ENCODE results near the gene P2RY8.
"Not testable (repeated sequence)": the region's sequence is repeated elsewhere in the genome, so short reads cannot be mapped to it uniquely, and the experiment has no call there.

Gene P2RY8

GRCh38 chrX:1444561-1445500 lies 92.2 kb downstream of the P2RY8 start:
- no peak for DNase-seq (ENCODE audit: low read depth)

DNA sequence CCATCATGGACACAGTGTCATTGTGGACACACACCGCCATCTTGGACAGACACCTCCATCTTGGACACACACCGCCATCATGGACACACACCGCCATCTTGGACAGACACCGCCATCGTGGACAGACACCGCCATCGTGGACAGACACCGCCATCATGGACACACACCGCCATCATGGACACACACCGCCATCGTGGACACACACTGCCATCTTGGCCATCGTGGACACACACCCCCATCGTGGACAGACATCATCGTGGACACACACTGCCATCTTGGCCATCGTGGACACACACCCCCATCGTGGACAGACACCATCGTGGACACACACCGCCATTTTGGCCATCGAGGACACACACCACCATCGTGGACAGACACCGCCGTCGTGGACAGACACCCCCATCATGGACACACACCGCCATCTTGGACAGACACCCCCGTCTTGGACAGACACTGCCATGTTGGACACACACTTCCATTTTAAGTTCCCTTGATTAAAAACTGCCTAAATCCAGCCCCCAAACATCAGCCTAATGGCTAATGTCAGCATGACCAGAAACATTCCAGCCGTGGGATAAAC lies 93.4 kb downstream of the P2RY8 start:
- DNase-seq (ENCODE audit: low read depth), result no peak

DNA sequence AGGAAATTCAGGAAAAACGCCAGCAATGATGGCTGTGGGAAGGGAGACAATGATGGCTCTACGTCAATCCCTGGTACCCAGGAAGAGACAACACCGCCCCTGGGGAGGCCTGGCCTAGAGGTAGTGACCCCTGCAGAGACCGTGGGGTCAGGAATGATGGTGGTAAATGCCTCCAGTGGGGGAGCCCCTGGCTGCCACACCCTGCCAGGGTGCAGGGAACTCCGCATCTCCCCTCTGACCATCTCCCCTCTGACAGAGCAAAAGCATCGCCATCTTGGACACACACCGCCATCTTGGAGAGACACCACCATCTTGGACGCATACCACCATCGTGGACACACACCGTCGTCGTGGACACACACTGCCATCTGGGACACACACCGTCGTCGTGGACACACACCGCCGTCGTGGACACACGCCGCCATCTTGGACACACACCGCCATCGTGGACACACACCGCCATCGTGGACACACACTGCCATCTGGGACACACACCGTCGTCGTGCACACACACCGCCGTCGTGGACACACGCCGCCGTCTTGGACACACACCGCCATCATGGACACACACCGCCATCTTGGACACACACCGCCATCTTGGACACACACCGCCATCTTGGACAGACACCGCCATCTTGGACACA lies 94.1 kb downstream of the P2RY8 start:
- DNase-seq (ENCODE audit: low read depth), result no peak

- no peak for DNase-seq (ENCODE audit: low read depth)
These were observed 94.8 kb downstream of the P2RY8 start for GRCh38 chrX:1442016-1442665.

DNA sequence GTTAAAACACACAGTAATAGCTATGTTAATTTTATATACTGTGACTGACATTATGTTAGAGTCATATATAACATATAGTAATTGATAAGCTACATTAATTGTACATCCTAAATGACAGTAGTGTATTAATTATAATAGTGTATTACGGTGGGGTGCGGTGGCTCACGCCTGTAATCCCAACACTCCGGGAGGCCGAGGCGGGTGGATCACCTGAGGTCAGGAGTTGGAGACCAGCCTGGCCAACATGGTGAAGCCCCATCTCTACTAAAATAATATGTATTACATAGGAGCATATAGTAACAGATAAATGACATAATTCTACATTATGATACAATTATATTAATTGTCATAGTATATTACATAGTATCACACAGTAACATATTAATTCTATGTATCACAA lies 96.5 kb downstream of the P2RY8 start:
- DNase-seq (ENCODE audit: low read depth), result no peak

DNA sequence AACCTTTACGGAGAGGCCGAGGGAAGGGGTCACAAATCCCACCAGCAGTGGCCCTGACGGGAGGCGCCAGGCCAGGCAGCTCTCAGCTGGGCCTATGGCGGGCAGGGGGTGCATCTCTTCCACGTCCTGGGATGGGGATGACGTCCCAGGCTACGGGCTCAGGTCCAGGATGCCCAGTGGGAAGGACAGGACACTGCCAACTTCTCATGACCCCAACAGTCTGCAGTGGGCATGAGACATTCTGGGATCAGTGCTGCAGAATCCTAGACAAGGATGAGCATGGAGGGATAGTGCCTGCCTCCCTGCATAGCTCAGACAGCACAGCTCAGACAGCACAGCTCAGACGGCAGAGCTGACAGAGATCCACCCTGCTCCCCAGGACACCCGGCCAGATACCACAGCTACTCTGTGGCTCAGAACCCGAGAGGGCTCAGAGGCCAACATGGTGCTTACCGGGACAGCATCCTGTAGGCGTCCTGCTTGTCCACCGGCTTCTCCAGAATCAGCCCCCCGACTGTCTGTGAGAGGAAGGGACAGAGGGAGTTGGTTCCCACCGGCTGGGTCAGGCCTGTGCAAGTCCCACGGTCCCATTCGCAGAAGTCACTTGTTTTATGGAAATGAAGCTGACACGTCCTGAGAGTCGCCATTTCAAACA lies 101.6 kb downstream of the P2RY8 start:
- no peak for DNase-seq (ENCODE audit: low read depth)

DNA sequence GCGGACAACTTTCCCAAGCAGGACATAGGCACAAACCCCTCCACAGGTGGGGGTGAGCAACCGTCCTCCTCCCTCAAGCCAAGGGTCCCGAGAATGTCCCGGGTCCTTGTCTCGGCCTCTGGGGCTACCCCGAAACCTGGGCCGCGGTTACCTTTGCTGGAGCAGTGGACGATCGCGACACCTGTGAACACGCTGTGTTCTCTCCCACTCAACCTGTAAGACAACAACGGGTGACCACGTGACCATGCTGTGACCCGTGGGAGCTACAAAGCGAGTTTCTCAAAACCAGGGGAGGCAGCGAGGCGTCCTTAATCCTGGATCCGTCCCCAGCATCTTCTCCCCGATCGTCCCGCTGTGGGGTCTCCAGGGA lies 102.1 kb downstream of the P2RY8 start:
- DNase-seq (ENCODE audit: low read depth), result no peak

DNA sequence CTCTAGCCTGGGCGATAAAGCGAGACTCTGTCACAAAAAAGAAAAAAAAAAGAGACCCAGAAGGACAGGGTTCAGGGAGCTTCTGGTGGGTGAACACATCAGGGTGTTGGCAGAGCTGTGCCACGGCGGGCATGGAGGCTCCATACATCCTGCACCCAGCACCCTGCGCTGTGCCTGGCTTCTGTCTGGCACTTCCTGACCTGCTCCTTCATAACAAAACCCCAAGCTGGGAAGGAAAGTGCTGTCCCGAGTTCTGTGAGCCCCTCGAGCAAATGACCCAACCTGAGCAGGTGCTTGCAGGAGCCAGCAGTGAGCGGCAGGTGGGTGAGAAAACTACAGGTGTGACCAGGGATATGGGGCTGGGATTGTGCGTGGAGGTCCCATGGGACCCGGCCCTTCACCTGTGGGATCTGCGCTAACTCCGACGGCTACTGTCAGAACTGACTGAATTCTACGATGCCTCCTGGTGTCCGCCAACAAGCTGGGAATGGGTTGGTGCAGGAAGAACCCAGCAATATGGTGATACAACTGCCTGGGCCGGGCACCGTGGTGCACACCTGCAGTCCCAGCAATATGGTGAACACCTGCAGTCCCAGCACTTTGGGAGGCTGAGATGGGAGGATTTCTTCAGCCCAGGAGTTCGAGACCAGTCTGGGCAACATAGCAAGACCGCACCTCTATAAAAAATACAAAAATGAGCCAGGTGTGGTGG lies 103.2 kb downstream of the P2RY8 start:
- DNase-seq (ENCODE audit: low read depth), result no peak

DNA sequence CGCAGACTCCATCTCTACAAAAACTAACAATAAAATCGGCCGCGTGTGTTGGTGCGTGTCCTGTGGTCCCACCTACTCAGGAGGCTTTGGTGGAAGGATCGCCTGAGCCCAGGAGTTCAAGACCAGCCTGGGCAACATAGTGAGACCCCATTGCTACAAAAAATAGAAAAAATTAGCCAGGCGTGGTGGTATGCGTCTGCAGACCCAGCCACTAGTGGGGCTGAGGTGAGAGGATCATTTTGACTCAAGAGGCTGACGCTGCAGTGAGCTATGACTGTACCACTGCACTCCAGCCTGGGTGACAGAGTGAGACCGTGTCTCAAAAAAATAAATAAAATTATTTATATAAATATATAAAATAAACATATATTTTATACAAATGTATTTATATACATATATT lies 106.5 kb downstream of the P2RY8 start:
- DNase-seq (ENCODE audit: low read depth), result no peak

- no peak for DNase-seq (ENCODE audit: low read depth)
These were observed 109.2 kb downstream of the P2RY8 start for GRCh38 chrX:1427756-1428155.

DNA sequence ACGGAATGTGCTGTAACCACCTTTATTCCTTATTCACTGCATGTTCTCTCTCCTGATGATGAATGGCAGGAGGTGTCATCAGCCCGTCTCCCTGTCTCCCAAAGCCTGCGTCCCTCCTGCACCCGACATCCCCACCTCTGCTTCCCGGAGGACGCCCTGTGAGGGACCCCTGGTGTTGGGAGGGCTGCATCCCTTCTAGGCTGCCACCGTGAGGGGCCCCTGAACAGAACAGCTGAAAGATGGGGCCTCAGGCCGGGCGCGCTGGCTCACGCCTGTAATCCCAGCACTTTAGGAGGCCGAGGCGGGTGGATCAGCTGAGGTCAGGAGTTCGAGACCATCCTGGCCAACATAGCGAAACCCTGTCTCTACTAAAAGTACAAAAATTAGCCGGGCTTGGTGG lies 110.7 kb downstream of the P2RY8 start:
- not testable (repeated sequence) for DNase-seq (ENCODE audit: low read depth)

DNA sequence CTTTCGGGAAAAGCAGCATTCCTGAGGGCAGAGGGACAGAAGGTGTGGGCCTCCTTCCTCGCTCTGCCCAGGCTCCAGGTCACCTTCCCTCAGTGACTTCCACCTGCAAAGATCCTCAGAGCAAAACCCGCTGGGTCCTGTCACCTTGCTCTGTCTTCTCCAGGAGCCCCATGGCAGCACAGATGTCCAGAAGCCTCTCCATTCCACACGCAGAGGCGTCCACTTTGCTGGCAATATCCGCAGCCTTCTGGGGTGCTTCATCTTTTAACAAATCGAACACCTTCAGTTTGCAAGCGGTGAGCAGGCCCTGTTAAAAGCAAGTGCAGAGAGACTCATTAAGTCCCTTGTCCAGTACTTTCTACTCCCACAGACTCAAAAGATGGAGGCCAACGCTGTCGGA lies 111.6 kb downstream of the P2RY8 start:
- no peak for DNase-seq (ENCODE audit: low read depth)

DNA sequence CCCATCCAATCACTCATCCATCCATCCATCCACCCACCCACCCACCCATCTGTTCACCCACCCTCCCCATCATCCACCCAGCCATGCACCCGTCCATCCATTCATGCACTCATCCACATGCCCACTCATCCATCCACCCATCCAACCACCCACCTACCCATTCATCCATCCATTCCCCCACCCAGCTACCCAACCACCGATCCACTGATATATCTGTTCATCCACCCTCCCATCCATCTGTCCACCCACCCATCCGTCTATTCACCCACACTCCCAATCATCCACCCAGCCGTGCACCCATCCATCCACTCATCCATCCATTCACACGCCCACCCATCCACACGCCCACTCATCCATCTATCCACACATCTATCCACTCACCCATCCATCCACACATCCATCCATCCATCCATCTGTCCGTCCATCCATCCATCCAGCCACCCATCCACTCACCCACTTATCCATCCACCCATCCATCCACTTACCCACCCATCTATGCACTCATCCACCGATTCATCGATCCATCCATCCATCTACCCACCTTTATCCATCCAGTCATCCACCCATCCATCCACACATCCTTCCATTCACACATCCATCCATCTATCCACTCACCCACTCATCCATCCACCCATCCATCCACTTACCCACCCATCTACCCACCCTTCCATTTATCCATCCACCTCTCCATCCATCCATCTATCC lies 112.7 kb downstream of the P2RY8 start:
- DNase-seq (ENCODE audit: low read depth), result no peak

DNA sequence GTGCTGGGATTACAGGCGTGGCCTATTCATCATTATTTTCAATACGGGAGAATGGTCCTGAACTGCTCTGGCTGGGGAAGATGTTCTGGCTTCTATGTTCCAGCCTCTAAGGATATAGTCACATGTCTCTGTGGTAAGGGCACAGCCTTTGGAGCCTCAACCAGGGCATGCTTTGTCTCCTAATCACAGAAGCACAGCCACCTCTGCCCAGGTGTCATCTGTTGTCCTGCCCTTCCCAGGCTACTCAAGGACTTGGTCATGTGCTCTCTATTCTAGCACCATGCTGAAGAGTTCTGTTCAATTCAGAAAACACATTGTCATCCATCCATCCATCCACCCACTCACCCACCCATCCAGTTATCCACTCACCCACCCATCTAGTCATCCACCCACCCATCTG lies 113.8 kb downstream of the P2RY8 start:
- DNase-seq (ENCODE audit: low read depth), result no peak

DNA sequence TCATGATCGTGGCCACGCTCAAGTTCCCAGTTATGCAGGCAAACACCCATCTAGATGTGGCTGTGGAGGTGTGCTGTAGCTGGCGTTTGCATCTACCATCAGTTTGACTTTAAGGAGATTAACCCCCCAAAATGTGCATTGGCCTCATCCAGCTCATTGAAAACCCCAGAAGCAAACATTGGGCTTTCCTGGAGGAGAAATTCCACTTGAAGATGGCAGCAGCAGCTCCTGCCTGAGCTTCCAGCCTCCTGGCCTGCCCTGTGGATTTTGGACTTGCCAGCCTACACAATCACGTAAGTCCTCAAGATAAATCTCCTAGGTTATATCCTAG lies 114.9 kb downstream of the P2RY8 start:
- no peak for DNase-seq (ENCODE audit: low read depth)

DNA sequence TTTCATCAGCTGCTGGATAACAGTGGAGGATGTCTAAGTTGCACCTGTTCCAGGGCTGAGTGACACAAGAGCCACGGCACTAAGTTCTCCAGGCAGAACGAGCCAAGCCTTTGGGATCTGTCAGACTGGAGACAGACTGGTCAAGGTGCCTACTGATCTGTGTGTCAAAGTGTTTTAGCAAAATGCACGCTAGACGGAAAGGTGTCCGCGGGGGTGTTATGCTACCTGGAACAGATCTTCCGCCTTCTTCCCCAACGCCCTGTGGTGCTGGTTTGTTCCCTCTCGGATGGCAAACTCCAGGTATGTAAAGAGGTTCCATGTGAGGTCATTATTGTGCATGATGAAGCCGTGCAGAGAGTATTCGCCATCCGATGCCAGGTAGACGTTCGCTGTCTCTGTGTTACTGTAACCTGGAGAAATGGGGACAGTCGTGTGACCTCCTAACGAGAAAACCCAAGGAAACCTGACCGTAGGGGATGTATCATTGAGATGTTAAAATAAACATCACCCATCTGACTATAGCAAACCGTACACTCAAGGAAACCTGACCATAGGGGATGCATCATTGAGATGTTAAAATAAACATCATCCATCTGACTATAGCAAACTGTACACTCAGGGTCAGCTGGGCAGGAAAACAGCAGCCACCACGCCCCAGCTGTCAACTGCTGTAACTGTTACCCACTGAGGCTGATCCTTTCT lies 115.4 kb downstream of the P2RY8 start:
- DNase-seq (ENCODE audit: low read depth), result no peak

DNA sequence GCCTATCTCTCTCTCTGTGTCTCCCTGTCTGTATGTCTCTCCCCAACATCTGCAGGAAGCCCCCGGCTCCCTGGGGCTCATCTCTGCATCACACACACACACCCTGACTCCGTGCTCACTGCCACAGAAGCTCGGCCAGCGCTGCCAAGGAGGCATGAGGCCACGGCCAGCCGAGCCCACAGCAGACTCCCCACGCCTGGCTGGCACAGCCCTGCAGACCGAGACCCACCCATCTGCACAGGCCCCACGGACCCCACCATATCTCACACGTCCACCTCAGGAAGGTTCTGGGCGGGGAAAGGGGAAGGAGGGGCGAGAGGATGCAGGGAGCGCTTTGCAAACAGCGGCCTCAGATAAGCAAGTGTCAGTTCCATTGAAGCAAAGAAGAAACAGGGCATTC lies 116.6 kb downstream of the P2RY8 start:
- no peak for DNase-seq (ENCODE audit: low read depth)

- DNase-seq (ENCODE audit: low read depth), result no peak
These were observed 117.2 kb downstream of the P2RY8 start for GRCh38 chrX:1419545-1420355.

DNA sequence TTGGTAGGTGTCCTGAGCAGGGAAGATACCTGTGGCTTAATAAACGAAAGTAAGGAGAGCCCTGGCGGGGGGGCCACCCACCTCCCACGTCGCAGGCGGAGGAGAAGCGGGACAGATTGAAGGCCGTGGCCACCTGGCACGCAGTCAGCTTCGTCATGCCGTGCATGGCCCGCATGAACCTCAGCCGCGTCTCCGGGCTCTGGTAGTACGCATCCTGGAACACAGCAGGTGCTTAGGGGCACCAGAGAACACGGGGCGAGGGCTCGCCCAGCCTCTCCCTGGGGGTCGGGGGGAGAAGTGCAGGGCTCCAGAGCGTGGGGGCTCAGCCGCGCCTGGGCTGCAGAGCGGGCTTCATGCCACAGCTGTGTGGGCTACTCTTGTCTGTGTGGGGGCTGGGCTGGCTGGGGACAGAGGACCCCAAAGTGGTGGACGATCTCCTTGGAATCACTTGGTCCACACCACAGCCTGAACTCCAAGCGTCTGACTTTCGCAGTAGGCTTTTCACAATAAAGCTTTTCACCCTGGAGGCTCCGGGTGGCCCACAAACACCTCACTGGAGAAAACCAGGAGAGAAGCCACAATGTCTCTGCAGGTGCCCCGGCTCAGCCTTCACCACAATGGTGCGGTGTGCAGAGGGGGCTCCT lies 118.0 kb downstream of the P2RY8 start:
- DNase-seq (ENCODE audit: low read depth), result no peak

Measured in stimulated activated CD8-positive, alpha-beta memory T cell treated with anti-CD3 and anti-CD28 coated beads, Interleukin-12 subunit alpha, Interleukin-12 subunit beta, amount 100 ng/mL, for 1 hour (primary cell).